Fibroblast of lung (primary cell): ENCODE results near the gene OLA1. TPM values are rescaled to one million over a fixed set of nuclear protein-coding genes. Genes with fewer than 3 reads are reported as not detected.

Source experiments
- DNase-seq, 2 donors: peaks; one replicate each; pipeline versions ENCODE4 v3.0.0 to v3.0.0-alpha.2; 2010; ENCODE audit warnings: low read depth in 2 of 2
- H2AFZ ChIP-seq: 2 replicates; pipeline ENCODE4 v1.5.1; 2012; ENCODE audit warnings: low read length, control low read depth, inconsistent platforms
- H3K27ac ChIP-seq: 2 replicates; pipeline ENCODE4 v1.5.1; 2011; ENCODE audit warnings: low read length, control low read depth; ENCODE audit not compliant: insufficient read depth
- H3K27me3 ChIP-seq: 2 replicates; pipeline ENCODE4 v1.5.1; 2011; ENCODE audit warnings: mild to moderate bottlenecking, low read length; ENCODE audit not compliant: control insufficient read depth, insufficient read depth
- H3K36me3 ChIP-seq: 2 replicates; pipeline ENCODE4 v1.5.1; 2011; ENCODE audit warnings: low read length; ENCODE audit not compliant: control insufficient read depth, insufficient read depth
- H3K4me1 ChIP-seq: 2 replicates; pipeline ENCODE4 v1.5.1; 2011; ENCODE audit warnings: low read length; ENCODE audit not compliant: control insufficient read depth, insufficient read depth; ENCODE audit errors: extremely low read depth
- H3K4me2 ChIP-seq: 2 replicates; pipeline ENCODE4 v1.5.1; 2011; ENCODE audit warnings: low read length, control low read depth; ENCODE audit not compliant: insufficient read depth; ENCODE audit errors: extremely low read depth
- H3K4me3 ChIP-seq, 4 experiments: fragments of 200-600 bp in 1 of 4; sonication (generic) in 1 of 4; replicated peaks in 1 of 4; 2 replicates each; pipeline ENCODE4 v1.5.1; 2011 to 2016; ENCODE audit warnings: low read length in 4 of 4, low read depth in 3 of 4, mild to moderate bottlenecking in 3 of 4, control low read depth in 2 of 4, inconsistent platforms in 1 of 4, mixed read lengths in 1 of 4; ENCODE audit not compliant: insufficient read depth in 1 of 4; ENCODE audit errors: control extremely low read depth in 1 of 4
- H3K79me2 ChIP-seq: 2 replicates; pipeline ENCODE4 v1.5.1; 2012; ENCODE audit warnings: mild to moderate bottlenecking, low read length, inconsistent platforms; ENCODE audit not compliant: control insufficient read depth, insufficient read depth
- H3K9ac ChIP-seq: 2 replicates; pipeline ENCODE4 v1.5.1; 2011; ENCODE audit warnings: mild to moderate bottlenecking, low read length, control low read depth; ENCODE audit not compliant: insufficient read depth
- H3K9me3 ChIP-seq: 2 replicates; pipeline ENCODE4 v1.5.1; 2012; ENCODE audit warnings: low read depth, low read length; ENCODE audit not compliant: control insufficient read depth, insufficient read depth
- H4K20me1 ChIP-seq: 2 replicates; pipeline ENCODE4 v1.5.1; 2011; ENCODE audit warnings: low read length; ENCODE audit not compliant: control insufficient read depth, insufficient read depth; ENCODE audit errors: extremely low read depth
- EZH2 ChIP-seq: IDR thresholded peaks from 2 replicates; pipeline ENCODE4 v1.5.1; 2012; ENCODE audit warnings: low read length, control low read depth, mild to moderate bottlenecking; ENCODE audit errors: missing control alignments
- polyA plus RNA-seq, 2 donors: library from polyadenylated mRNA; depleted of rRNA in 1 of 2; stranded (reverse) in 1 of 2; unstranded in 1 of 2; fragments of >200 nt; gene quantifications; 2 replicates each; pipeline ENCODE4 v1.2.1, GENCODE V29; 2011 to 2012; ENCODE audit warnings: missing spikeins in 1 of 2
- total RNA-seq: library from RNA; depleted of rRNA; stranded (reverse); fragments of >200 nt; gene quantifications from 2 replicates; pipeline ENCODE4 v1.2.1, GENCODE V29; 2014
- TF ChIP-seq, protein P1 (sequence below), 2 donors: IDR thresholded peaks in 1 of 2; conservative IDR thresholded peaks in 1 of 2; 1 replicate in 1 of 2; 2 replicates in 1 of 2; pipeline ENCODE4 v1.5.1; 2011 to 2012; ENCODE audit warnings: low read length in 2 of 2, control low read depth in 1 of 2, inconsistent platforms in 1 of 2, low read depth in 1 of 2, mild to moderate bottlenecking in 1 of 2

OLA1 gene
- total and polyA plus RNA-seq, 2 donors (not counting 1 experiment from before 2014, with no cell fraction given): 74.3 to 91.4 TPM

DNA sequence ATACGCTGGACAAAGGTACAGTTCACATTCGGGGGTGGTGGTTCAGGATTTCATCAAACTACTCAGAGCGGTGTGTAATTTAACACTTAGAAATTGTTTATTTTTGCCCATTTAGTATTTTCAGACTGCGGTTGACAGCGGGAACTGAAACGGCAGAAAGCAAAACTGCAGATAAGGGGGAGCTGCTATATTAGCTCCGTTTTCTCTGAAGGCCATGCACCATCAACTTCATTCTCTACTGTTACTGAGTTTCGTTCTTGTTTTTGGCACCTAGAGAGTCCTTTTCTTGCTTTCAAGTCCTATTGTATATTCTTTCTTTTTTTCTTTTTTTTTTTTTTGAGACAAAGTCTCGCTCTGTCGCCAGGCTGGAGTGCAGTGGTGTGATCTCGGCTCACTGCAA lies 161.6 kb downstream of the OLA1 start:
- Histone ChIP-seq H3K9me3 (no peaks in the 10 kb centered on the region), H3K9ac (no peak overlapping the region), H3K4me1 (no peaks in the 10 kb centered on the region), H3K4me3 (no peak overlapping the region), H3K4me2 (no peak overlapping the region), H2AFZ (no peak overlapping the region), H4K20me1 (no peaks in the 10 kb centered on the region), H3K27ac (no peak overlapping the region), H3K27me3 (no peaks in the 10 kb centered on the region), H3K36me3 (no peaks in the 10 kb centered on the region), H3K79me2 (no peaks in the 10 kb centered on the region)
- no peak for TF ChIP-seq EZH2
- TF ChIP-seq, protein P1, sequence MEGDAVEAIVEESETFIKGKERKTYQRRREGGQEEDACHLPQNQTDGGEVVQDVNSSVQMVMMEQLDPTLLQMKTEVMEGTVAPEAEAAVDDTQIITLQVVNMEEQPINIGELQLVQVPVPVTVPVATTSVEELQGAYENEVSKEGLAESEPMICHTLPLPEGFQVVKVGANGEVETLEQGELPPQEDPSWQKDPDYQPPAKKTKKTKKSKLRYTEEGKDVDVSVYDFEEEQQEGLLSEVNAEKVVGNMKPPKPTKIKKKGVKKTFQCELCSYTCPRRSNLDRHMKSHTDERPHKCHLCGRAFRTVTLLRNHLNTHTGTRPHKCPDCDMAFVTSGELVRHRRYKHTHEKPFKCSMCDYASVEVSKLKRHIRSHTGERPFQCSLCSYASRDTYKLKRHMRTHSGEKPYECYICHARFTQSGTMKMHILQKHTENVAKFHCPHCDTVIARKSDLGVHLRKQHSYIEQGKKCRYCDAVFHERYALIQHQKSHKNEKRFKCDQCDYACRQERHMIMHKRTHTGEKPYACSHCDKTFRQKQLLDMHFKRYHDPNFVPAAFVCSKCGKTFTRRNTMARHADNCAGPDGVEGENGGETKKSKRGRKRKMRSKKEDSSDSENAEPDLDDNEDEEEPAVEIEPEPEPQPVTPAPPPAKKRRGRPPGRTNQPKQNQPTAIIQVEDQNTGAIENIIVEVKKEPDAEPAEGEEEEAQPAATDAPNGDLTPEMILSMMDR (conservative IDR thresholded peaks at IDR 0.05 in 1 of 2, IDR thresholded peaks at IDR 0.05 in 1 of 2; ENCODE audit: low read depth in 1 of 2, low read length in 2 of 2): no peak
- no peak for DNase-seq

DNA sequence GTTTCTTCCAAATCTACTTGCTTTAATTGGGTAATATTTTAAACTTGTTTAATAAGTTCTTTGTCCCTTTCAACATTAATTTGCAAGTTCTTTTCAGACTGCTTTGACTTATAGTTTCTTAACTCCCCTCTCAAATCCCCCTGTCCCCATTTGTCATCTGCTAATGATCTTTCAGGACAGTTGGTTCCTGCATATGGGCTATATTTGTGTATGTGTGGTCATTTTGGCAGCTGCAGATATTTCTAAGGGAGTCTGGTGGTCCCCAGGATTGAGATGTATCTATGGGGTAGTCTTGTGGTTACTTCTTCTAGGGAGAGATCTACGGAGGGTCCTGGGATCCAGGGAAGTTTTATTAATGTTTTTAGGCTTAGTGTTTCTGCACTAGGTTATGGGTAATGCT lies 162.6 kb downstream of the OLA1 start:
- no peaks in the 10 kb centered on the region for H3K9me3 ChIP-seq
- no peak overlapping the region for H2AFZ ChIP-seq
- TF ChIP-seq, protein P1 (conservative IDR thresholded peaks at IDR 0.05 in 1 of 2, IDR thresholded peaks at IDR 0.05 in 1 of 2; ENCODE audit: low read depth in 1 of 2, low read length in 2 of 2): no peak
- TF ChIP-seq EZH2: no peak
- H3K27ac ChIP-seq: no peak overlapping the region
- H3K79me2 ChIP-seq: no peaks in the 10 kb centered on the region
- H3K9ac ChIP-seq: no peak overlapping the region
- H3K4me2 ChIP-seq: no peak overlapping the region
- no peak for DNase-seq
- no peaks in the 10 kb centered on the region for H3K4me1 ChIP-seq
- no peaks in the 10 kb centered on the region for H3K36me3 ChIP-seq
- no peak overlapping the region for H3K4me3 ChIP-seq
- H4K20me1 ChIP-seq: no peaks in the 10 kb centered on the region
- no peaks in the 10 kb centered on the region for H3K27me3 ChIP-seq

DNA sequence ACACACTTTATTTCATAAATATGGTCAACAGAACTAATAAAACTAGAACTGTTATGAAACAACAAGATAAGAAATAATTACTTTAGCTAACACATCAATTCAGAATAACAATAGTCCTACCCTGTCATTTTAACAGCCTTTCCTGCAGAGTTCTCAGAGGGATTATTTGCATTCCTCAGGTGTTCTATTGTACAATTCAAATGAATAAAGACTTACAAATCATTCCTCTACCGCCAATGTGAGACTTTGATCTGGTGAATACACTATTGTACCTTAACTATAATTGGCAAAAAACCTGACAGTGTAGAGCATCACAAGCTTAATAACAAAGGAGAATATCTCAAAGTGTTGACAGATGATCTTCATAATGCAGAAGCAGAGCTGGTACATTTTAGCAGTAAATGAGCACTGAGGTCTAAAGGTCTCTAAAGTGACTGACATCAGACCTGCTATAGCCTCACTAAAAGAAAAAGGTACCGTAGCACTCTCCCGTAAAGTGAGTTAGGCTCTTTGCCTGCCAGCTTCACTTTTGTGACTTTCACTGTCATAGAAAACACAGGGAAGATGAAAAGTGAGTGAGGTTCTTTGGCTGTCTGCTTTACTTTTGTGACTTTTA lies 164.4 kb downstream of the OLA1 start:
- H2AFZ ChIP-seq: no peak overlapping the region
- no peak for DNase-seq
- no peaks in the 10 kb centered on the region for H3K79me2 ChIP-seq
- TF ChIP-seq EZH2: no peak
- TF ChIP-seq, protein P1 (conservative IDR thresholded peaks at IDR 0.05 in 1 of 2, IDR thresholded peaks at IDR 0.05 in 1 of 2; ENCODE audit: low read depth in 1 of 2, low read length in 2 of 2): no peak
- no peaks in the 10 kb centered on the region for H3K4me1 ChIP-seq
- no peaks in the 10 kb centered on the region for H3K36me3 ChIP-seq
- H3K9ac ChIP-seq: no peak overlapping the region
- no peaks in the 10 kb centered on the region for H4K20me1 ChIP-seq
- no peak overlapping the region for H3K4me3 ChIP-seq
- no peaks in the 10 kb centered on the region for H3K9me3 ChIP-seq
- no peaks in the 10 kb centered on the region for H3K27me3 ChIP-seq
- no peak overlapping the region for H3K4me2 ChIP-seq
- H3K27ac ChIP-seq: no peak overlapping the region
